Stimulated activated naive CD4-positive, alpha-beta T cell treated with Interleukin-2 at 50 U/mL for 16 hours (primary cell): ENCODE results near the gene ARPC2.

Source experiments
- DNase-seq: peaks from one replicate; lab custom pipeline; 2025; lab: John Stamatoyannopoulos, UW

Gene ARPC2

DNA sequence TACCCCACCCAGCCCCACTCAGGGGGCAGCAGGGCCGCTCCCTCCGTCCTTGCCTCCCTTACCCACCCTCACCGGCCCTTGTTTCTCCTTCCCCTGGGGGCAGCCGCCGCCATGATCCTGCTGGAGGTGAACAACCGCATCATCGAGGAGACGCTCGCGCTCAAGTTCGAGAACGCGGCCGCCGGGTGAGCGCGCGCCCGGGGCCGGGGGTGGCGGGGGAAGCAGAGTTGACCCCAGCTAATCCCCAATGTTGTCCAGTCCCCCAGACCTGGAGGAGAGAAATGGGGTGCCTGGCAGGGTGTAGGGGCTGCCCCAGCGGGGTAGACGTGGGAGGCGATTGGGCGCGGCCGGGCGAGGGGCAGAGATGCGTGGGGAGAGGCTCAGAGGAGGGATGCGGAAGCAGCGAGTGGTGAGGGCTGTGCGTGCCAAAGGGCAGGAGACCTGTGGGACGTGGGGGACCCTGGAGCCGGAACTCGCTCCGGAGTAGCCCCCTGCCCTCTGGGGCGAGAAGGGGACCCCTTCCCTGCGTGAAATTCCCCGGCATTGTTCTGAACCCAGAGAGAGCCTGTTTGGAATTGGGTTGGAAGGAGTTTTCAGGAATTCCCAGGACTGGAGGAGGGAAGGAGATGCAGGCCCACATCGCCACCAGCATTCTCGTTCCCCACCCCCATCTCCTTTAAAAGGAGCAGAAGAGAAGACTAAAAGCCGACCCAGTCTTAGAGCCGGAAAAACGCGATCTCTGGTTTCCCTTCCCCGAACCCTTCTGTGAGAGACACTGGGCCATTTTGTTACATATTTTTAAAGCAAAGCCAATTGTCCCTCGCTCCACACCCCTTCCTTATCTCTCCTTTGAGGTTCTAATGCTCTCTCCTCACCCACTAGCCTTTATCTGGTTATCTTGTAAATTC is 625 bp downstream of the ARPC2 start:
- DNase-seq, result peak; percentile 73

DNA sequence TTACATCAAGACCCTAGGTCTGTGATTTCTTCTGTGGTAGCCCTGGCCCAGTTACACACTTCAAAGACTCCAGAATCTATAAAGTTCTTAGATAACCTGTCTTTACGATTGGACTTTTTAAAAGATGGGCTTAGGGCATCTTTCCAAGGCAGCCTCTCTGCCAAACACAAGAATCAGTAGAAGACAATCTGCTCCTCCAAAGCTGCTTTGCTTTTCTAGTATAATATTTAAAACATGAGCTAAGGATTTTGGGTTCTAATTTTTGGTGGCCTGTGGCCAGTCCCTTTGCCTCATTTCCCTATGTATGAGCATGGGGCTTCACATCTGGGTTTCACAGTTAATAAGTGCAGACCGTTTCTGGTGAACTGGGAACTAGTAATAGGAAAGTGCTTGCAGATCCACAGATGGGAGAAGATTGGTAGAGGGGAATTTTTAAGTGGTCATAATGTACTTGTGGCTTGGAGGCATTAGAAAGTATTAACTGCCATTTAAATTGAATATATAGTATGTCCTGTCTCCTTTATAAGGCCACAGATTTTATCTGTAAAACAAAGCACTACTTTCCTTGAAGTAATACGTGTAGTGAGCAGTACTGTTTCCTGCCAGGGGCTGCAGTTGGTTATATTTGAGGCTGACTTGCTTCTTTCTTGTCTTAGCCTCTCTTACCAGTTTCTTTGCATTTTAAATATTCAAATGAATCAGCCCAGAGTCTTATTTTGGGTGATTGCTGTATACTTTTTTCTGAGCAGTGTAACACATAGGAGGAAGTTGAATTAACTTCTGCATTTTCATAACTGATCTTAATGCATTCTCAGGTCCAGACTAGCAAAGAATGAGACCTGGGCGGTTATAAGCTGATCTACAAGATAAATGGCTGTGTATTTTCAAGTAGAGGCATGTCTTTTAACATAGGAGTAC is 1.5 kb downstream of the ARPC2 start:
- DNase-seq, result peak; percentile 20

DNA sequence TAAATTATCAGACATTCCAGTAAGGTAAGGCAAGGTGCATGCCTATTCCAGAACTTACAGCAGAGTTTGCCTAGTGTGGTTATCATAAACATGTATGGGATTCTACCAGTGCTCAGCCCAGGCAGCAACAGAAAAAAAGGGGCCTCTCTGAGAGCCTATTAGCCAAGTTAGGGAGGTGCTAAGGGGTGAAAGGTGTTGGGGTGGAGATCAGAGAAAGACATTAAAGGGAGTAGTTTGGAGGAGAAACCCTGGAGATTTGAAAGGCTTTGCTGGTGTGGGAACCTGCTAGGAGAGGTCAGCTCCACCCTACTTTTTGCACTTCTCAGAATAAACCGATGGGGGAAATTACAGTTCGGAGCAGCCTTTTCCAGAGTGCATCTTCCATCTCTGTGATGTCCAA is 2.9 kb downstream of the ARPC2 start:
- DNase-seq, result no peak

DNA sequence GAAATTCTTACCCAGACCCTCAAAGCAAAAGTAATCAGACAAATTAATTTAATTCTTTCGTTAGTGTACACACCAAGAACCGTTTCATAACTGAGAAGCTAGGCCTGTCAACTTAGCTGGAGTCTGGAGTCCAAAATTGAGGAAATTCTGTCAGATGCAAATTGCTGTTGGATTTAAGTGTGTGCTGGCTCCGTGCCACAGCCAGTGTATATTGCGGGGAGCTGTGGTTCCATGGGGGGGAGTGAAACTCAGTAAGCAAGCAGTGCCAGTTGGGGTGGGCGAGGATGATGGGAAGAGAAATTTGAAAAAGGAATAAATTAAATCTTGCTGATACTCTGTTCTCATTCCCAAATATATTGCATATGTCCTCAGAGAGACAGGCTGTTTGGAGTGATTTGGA is 4.0 kb downstream of the ARPC2 start:
- no peak for DNase-seq

DNA sequence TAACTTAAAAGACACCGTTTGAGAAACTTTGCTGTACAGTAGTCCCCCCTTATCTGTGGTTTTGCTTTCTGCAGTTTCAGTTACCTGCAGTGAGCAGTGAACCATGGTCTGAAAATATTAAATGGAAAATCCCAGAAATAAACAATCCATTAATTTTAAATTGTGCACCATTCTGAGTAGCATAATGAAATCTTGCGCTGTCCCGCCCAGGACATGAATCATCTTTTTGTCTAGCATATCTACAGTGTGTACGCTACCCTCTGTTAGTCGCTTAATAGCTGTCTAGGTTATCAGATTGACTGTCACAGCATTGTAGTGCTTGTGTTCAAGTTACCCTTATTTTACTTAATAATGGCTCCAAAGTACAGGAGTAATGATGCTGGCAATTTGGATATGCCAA is 6.1 kb downstream of the ARPC2 start:
- peak; percentile 6 for DNase-seq

DNA sequence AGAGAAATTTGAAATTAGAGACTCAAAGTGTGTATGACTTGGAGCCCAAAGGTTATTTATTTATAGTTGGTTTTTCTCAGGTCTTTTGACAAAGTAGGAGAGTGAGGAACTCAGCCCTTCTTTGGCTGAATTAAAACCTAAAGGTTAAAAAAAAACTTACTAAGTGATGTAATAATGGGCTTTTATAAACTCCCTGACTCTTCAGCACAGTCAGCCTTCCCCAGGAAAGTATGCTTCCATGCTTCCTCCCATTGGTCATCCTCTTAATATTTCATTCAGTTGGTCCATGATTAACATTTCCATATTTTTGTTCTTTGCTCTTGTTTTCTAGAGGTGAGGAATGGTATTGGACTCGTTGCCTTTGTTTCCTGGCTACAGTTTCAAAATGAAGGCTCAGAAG is 7.2 kb downstream of the ARPC2 start:
- DNase-seq, result no peak

DNA sequence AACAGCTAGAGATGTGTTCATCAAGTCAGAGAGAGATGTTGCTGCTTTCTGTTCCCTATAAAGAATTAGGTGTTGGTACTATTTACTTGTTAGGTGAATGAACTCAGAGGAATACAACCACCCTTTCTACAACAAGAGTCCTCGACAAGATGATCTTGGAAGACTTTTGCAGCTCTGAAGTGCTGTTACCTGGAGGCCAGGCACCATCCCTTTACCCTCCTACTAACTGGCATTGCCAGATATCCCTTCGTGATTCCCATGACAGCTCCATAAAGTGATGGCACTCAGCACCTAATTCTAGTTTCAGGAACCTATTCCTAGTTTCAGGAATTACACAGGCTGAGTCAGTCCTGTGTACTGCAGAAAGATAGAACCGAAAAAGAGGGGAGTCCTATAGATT is 9.9 kb downstream of the ARPC2 start:
- no peak for DNase-seq

DNA sequence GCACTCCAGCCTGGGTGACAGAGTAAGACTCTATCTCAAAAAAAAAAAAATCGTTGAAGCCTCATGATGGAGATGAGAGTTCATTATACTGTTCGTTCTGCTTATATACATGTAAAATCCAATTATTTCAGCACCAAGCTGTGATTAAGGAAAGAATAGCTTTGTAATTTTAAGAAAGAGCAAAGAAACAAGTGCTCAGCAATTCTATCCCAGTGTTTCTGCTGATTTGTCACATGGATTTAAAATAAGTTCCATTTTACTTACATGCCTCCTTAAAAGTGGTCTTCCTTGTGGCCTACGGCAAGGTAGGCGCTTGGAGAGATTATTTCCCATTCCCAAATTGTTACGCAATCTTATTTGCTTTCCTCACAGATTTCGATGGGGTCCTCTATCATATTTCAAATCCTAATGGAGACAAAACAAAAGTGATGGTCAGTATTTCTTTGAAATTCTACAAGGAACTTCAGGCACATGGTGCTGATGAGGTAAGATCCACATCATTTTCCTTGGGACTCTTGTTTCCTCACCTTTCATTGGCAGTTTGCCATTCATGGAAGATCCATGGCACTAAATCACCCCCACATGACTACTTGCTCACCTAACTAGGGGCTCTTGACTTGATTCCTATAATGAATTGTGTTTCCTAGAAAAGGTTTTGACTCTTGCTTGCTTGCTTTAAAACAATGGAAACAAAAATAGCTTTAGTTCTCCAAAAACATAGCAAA is 11.5 kb downstream of the ARPC2 start:
- DNase-seq, result no peak

DNA sequence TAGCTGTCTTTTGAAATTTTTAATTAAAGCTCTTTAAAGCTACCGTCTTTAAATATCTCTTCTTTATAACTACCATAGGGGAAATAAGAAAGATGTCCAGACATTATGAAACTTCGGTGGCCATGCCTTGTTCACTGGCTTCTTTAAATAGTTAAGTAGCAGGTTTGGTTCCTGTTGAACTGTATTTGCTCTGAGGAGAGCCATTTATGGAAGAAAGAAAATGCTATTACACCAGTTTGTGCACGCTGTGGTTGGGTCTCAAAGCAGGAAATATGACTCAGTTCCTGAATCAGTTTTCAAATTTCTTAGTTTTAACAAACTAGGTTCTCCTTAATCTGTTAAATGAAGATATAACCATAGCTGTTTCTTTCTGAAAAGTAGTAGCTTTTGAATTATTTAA is 12.2 kb downstream of the ARPC2 start:
- DNase-seq, result peak; percentile 8

DNA sequence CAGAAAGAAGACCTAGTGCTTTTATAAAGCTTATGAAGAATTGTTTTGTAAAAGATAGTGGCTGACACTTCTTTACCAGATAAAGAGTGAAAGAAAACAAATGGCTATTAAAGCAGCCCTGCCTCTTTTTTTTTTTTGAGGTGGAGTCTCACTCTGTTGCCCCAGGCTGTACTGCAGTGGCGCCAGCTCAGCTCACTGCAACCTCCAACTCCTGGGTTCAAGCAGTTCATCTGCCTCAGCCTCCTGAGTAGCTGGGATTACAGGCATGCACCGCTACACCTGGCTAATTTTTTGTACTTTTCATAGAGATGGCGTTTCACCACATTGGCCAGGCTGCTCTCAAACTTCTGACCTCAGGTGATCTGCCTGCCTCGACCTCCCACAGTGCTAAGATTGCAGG is 12.9 kb downstream of the ARPC2 start:
- no peak for DNase-seq

DNA sequence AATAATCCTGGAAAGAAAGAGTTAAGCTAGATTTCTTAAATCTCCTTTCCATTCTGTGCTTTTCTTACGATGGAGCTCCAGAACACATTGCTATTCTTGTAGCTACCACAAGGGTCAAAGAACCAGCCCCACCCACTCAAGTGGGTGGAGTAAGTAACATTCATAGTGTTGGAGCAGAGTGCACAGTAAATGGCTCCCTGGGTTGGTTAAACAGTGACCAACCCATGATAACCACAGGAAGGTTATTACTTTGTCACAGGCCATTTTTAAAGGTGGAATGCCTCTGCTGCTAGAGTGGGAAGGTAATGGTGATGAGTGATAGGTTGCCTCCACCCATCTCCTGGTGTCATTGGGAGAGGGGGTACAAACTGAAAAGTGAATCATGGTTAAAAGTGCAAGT is 13.9 kb downstream of the ARPC2 start:
- DNase-seq, result peak; percentile 10

DNA sequence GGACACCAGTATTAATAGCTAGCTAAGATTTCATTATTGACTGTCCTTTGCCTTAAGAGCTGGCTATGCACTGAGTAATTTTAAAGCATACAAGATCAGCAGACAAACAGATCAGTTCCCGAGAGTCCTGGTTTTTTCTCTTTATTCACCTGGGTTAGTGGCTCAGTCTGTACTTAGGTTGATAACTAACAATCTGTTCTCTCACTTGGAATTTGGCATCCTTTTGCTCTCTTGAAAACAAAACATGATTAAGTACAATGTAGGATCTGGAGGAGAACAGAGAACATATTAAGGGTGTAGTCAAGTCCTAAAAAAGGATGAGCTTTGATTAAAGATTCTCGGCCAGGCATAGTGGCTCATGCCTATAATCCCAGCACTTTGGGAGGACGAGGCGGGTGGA is 16.6 kb downstream of the ARPC2 start:
- DNase-seq, result no peak

DNA sequence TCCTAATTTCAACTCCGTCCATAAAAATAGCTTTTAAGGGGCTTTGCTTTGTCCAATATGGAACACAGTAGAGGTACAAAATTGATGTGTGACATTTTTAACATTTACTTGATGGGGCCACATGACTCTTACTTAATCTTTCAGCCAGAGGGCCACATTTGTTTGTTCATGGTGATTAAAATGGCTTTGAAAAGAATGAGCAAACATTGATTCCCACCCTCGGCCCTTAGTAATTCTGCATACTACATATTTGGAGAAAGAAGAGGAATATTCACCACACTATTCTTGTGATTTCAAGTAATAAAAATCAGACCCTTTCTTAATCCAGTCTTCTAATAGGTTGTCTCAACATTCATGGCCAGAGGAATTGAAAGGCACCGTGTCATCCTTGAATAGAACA is 17.5 kb downstream of the ARPC2 start:
- DNase-seq, result no peak

DNA sequence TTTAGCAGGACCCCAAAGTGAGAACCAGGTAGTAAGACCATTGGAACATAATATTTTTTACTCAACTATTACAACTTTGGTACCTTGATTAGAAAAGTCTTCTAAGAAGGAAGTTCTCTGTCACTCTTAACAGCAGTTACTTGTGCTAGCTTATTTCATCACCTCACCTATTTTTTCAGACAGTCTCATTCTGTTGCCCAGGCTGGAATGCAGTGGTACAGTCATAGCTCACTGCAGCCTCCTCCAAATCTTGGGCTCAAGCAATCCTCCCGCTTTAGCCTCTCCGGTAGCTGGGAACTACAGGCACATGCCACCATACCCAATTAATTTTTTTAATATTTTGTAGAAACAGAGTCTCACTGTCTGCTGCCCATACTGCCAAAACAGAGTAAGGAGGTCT is 18.0 kb downstream of the ARPC2 start:
- no peak for DNase-seq

DNA sequence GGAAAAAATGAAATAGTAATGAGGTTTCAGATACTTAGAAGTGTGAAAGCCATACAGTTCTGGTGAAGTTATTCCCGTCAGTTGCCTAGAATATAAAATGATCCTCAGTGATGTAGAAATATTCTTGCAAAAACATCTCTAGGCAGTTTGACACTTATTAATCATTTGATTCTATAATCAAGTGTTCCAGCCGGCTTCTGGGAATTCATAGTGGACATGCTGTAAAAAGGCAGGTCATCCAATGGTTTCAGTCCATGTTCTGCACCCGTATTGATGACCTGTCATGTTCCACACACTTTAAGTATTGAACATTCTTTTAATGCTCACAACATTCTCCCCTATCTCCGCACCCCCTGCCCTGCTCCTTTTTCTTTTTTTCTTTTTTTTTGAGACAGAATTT is 19.8 kb downstream of the ARPC2 start:
- no peak for DNase-seq

DNA sequence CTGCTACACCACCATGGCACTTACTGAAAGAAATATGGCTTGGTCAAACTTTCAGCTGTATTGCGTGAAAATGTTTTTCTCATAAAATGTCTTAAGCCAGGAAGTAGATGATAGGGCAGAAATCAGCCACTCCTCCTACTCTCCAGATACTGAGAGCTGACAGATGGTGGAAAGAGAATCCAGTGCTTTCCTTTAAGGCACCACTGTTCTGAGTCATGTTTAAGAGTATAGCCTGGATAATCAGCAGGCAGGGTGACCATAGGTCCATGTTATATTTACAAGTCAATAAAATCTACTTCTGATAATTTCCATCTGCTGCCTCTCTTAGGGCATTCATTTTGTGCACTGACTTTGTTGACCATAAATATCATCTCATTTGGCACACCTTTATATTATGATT is 21.9 kb downstream of the ARPC2 start:
- DNase-seq, result no peak

DNA sequence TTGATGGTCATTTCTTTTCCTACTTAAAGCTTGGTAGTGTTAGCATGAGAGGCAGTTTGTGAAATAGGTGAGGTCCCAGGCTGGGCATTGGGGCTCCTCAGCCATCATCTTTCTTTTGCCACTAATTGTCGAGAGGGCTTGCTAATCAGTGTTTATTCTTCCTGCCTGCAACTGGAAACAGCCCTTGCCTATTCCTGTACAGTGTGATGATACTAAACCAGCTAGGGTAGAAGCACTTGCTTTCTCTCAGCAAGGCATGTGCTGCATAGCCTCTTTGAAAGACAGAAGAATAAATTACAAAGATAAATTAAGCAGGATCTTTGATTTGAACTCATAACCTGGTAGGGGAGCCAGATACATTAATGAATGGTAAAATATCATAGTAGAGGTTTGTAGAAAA is 27.2 kb downstream of the ARPC2 start:
- DNase-seq, result no peak

DNA sequence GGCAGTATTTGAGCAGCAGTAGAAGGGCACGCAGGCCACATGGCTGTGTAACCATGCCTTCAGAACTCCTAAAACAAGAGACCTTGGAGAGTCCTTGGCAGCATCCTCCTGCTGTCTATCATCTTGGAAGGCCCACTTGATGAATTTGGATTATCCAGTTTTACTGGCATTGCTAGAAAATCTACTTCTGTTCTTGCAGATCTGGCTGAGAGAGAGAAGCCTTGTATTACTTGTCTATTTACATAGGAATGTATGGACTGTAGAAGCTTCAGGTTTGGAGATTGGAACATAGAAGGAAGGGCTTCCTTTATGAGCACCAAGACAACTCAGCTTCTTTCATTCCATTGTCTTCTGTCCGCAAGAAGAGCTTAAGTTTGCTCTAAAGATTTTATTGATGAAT is 27.7 kb downstream of the ARPC2 start:
- no peak for DNase-seq

DNA sequence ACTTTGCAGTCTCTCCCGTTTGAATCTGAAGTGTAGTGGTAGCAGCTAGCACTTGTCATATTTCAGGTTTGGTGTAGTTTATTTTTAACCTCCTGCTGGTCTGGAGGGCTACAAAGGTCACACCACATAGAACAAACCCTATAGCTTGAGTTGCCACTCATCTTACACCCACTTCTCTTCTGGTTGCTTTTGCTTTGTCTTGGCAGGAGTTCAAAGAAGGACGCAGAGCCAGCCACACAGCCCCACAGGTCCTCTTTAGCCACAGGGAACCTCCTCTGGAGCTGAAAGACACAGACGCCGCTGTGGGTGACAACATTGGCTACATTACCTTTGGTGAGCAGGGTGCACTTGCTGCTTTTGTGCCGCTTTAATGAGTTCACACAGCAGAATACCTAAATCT is 28.2 kb downstream of the ARPC2 start:
- DNase-seq, result no peak

DNA sequence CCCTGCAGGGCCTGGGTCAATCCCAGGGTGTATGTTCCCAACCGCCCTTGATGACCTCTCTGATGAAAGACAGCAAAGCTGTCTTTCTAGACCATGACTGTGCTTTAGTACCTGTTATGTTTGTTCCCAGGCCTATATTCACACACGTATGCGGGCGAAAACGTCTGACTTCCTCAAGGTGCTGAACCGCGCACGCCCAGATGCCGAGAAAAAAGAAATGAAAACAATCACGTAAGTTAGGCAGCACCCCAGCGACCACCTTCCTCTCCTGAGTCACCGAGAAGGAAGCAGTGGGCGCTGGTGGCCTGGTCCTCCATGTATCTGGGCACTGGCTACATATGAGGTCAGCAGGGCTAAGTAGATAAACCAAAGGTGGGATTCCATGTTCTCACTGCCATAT is 32.7 kb downstream of the ARPC2 start:
- DNase-seq, result no peak

DNA sequence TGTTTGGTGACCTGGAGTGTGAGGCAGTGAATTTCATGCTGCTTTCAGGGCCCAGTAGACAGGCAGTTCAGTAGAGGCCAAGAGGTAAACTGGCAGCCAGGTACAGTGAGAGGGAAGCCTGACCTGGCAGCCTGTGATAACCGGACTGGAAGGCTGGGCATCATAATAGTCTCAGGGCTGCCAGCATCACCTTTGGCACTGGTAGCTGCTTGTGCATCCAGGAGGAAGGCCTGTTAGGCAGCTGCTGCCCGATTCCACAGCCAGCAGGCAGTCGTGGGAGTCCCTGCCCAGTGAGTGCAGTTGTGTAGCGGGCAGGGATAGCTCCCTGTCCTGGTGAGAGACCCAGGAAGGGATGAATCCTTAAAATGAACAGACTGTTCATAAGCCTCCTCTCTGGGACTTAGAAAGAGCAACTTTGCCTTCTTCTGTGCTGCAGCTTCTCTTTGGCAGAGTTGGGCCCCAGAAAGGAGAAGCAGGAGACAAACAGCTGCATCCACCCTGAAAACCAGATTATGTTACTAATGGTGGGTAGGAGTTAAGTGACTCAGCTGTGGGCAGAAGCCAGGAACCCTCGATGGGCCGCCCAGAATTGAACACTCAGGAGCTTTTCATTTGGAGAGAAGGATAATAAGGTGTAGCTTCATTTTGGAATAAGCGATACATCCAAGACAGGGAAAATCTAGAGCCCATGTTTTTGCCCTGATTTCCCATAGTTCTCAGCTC is 35.7 kb downstream of the ARPC2 start:
- no peak for DNase-seq

DNA sequence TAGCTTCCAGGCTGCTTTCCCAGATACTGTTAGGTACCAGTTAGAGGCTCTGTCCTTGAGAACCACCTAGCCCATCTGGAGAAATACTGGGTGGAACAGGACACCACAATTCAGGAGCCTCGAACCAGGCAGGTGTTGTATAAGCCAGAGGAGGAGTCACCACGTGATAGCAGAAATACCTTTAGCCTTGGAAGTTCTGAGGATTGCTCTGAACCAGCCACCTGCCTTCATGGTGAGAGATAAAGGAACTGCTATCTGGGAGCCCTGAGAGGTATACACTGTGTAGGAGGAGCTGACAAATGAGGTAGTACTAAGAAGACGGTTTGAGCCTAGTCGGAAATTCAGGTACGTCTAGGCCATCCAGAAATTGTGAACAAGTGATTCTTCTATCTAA is 36.2 kb downstream of the ARPC2 start:
- no peak for DNase-seq
